ENCODE data around the gene STAG3.

GRCh38 chr7:100211342-100211780, 33.6 kb downstream of the STAG3 start:
- TF ChIP-seq CTCF (IDR thresholded peaks at IDR 0.05; ENCODE audit: low read depth, low read length) (no peak), EZH2phosphoT487 (IDR thresholded peaks at IDR 0.05; ENCODE audit: low read depth) (no peak)

Data from OCI-LY3 (cell line).